LNCAP (cell line): Measurements from ENCODE around the gene SAMSN1.

Source experiments
- CTCF ChIP-seq: fragments of 450-650 bp; IDR thresholded peaks from 2 replicates; pipeline ENCODE4 v1.5.1; 2017; ENCODE audit warnings: mild to moderate bottlenecking

Gene SAMSN1

GRCh38 chr21:14560555-14560954, 14.4 kb upstream of the SAMSN1 start:
- no peak for TF ChIP-seq CTCF

DNA sequence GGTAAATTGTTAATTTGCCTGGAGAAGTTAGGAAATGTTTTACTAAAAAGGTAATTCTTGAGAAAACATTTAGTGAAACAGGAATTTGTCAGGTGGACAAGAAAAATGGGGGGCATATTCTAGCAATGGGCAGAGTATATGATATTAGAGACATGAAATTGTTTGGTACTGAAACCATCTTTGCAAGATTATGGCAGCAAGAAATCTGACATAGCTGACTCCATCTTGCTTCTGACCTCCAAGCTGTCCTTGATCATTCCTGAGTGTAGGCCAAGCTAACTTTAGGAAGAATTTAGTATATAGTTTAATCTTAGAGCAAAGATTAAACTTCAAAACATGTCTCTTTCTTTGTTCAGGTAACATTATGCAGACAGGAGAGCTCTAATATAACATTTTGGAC, 14.0 kb upstream of the SAMSN1 start:
- no peak for TF ChIP-seq CTCF

GRCh38 chr21:14559102-14559501, 13.0 kb upstream of the SAMSN1 start:
- no peak for TF ChIP-seq CTCF

GRCh38 chr21:14557413-14557812, 11.3 kb upstream of the SAMSN1 start:
- no peak for TF ChIP-seq CTCF

DNA sequence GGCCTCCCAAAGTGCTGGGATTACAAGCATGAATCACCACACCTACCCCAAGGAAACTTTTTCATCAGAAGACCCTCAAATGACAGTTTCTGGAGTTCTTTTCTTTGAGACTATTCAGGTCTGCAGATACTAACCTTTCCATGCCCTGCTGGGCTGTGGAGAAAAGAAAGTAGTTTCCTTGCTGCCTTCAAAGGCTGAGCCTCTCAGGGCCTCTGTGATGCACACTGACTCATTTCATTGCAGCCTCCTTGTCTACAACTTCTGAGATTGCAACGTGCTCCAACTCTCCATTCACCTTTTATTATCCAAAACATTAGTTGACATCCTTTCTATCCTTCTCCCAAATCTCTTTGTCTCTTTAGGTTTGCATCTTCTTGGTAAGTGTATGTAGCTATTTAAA, 8.8 kb upstream of the SAMSN1 start:
- no peak for TF ChIP-seq CTCF

GRCh38 chr21:14553422-14553821, 7.3 kb upstream of the SAMSN1 start:
- TF ChIP-seq CTCF = no peak

- no peak for TF ChIP-seq CTCF
Measured at GRCh38 chr21:14551741-14552140, 5.6 kb upstream of the SAMSN1 start.

DNA sequence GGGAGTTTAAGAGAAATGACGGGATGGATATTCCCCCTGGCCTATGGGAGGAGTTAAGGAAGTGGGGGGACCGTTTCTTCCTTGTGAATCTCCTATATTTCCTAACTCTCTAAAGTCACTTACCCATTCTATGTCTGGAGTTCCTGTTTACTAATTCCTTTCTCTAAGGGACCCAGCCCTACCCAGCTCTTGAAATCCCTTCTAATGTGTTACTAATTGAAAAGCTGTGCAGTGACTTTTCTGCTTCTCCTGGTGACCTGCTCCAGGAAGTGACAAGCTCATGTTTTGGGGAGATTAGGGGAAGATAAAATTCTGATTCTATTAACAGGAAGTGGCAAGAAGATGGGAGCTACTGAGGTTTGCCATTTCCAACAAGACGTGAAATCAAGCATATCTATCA, 4.0 kb upstream of the SAMSN1 start:
- no peak for TF ChIP-seq CTCF
